Karpas-422 (cell line): ENCODE measurements around the gene GNB1L. TPM values are rescaled to one million over a fixed set of nuclear protein-coding genes. Genes with fewer than 3 reads are reported as not detected.
"Not testable (repeated sequence)": the region's sequence is repeated elsewhere in the genome, so short reads cannot be mapped to it uniquely, and the experiment has no call there.

Experiments
- DNase-seq: peaks from one replicate; pipeline ENCODE4 v3.0.0-alpha.2; 2015
- H2AFZ ChIP-seq: fragments of 200-600 bp; sonication (generic); 2 replicates; pipeline ENCODE4 v1.6.1; 2014; ENCODE audit warnings: antibody characterized with exemption, low read length, mixed read lengths
- H3K27ac ChIP-seq: fragments of 200-600 bp; sonication (generic); 2 replicates; pipeline ENCODE4 v1.5.1; 2014; ENCODE audit warnings: mild to moderate bottlenecking, low read length, moderate library complexity
- H3K27me3 ChIP-seq: fragments of 200-600 bp; sonication (generic); 2 replicates; pipeline ENCODE4 v1.6.1; 2014; ENCODE audit warnings: low read length, mixed read lengths
- H3K36me3 ChIP-seq: fragments of 200-600 bp; sonication (generic); 2 replicates; pipeline ENCODE4 v1.6.1; 2014; ENCODE audit warnings: low read length, mixed read lengths; ENCODE audit not compliant: insufficient read depth
- H3K4me1 ChIP-seq: fragments of 200-600 bp; sonication (generic); 2 replicates; pipeline ENCODE4 v1.6.1; 2014; ENCODE audit warnings: mild to moderate bottlenecking, low read length, mixed read lengths
- H3K4me2 ChIP-seq: fragments of 200-600 bp; sonication (generic); 2 replicates; pipeline ENCODE4 v1.6.1; 2014; ENCODE audit warnings: low read length, low read depth, mild to moderate bottlenecking; ENCODE audit not compliant: poor library complexity, severe bottlenecking
- H3K4me3 ChIP-seq: fragments of 200-600 bp; sonication (generic); 2 replicates; pipeline ENCODE4 v1.5.1; 2014; ENCODE audit warnings: mild to moderate bottlenecking, antibody characterized with exemption, low read length, mixed read lengths
- H3K79me2 ChIP-seq: fragments of 200-600 bp; sonication (generic); 2 replicates; pipeline ENCODE4 v1.6.1; 2014; ENCODE audit warnings: mild to moderate bottlenecking, low read length, mixed read lengths
- H3K9ac ChIP-seq: fragments of 200-600 bp; sonication (generic); 2 replicates; pipeline ENCODE4 v1.6.0; 2014; ENCODE audit warnings: low read length
- H3K9me2 ChIP-seq: fragments of 200-600 bp; sonication (generic), shearing (Covaris generic); replicated peaks from 2 replicates; pipeline ENCODE4 v1.6.0; 2014; ENCODE audit warnings: mild to moderate bottlenecking, low read length, moderate library complexity; ENCODE audit not compliant: insufficient read depth
- H3K9me3 ChIP-seq: fragments of 300-700, 200-600 bp; sonication (generic); 2 replicates; pipeline ENCODE4 v1.6.1; 2014; ENCODE audit warnings: low read length, mixed read lengths
- H4K20me1 ChIP-seq: fragments of 200-600 bp; sonication (generic); 2 replicates; pipeline ENCODE4 v1.6.1; 2014; ENCODE audit warnings: mild to moderate bottlenecking, antibody characterized with exemption, low read length, low read depth; ENCODE audit not compliant: insufficient read depth
- total RNA-seq: library from RNA; depleted of rRNA; stranded (reverse); fragments of >200 nt; shearing (Covaris generic); gene quantifications from 2 replicates; pipeline ENCODE4 v1.2.3, GENCODE V29; 2014; ENCODE audit warnings: low replicate concordance

GNB1L gene
- total RNA-seq, 1 experiment from 2014 or later, result 4.4 TPM

- no peak overlapping the region for H3K9ac ChIP-seq
- H3K9me2 ChIP-seq, result no peaks in the 10 kb centered on the region
- H3K4me2 ChIP-seq, result no peak overlapping the region
Measured at GRCh38 chr22:19785461-19786263, 69.0 kb downstream of the GNB1L start.

DNA sequence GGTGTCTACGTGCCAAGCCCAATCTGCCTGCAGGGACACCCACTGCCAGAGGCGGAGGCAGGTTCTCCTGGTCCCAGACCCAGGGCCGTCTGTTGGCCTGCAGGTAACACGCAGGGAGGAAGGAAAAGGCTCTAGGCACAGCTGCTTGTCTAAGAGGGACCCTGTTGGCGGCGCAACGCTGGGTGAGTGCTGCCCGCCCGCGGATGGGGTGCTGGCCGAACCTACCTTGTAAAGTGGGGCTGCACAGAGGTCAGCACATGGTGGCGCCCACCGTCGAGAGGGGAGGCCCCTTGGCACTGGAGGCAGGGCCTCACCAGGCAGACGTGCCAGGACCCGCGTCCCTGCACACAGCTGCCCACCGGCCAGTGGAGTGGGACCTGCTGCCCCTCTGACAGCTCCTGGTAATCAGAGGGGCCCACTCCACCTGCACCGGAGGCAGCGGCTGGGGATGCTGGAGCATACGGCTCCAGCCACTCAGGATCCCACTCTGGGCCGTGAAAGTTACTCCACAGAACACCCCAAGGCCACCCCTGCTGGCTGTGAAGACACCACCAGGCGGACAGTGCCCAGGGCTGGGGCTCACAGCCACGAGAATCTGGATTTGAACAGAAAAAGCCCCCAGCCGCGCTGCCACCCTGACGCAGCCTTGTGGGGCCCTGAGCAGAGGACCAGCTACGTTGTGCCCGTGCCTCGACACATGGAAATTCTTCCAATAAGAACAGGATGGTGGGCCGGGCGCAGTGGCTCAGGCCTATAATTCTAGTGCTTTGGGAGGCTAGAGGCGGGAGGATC is 70.1 kb downstream of the GNB1L start:
- Histone ChIP-seq H2AFZ (no peak overlapping the region), H4K20me1 (no peaks in the 10 kb centered on the region), H3K9me3 (no peaks in the 10 kb centered on the region), H3K27ac (no peak overlapping the region), H3K9me2 (no peaks in the 10 kb centered on the region), H3K4me3 (no peak overlapping the region), H3K79me2 (no peaks in the 10 kb centered on the region), H3K36me3 (no peaks in the 10 kb centered on the region), H3K9ac (no peak overlapping the region), H3K4me1 (peaks cover 16% of the 10 kb centered on the region), H3K4me2 (no peak overlapping the region), H3K27me3 (no peaks in the 10 kb centered on the region)
- DNase-seq, result no peak

More at GRCh38 chr22:19785461-19786263, 69.0 kb downstream of the GNB1L start:
- Histone ChIP-seq H3K27me3 (no peaks in the 10 kb centered on the region), H3K27ac (no peak overlapping the region), H3K9me3 (no peaks in the 10 kb centered on the region), H4K20me1 (no peaks in the 10 kb centered on the region), H3K36me3 (no peaks in the 10 kb centered on the region), H2AFZ (no peak overlapping the region), H3K4me3 (no peak overlapping the region), H3K4me1 (peaks cover 5% of the 10 kb centered on the region), H3K79me2 (no peaks in the 10 kb centered on the region)
- DNase-seq, result no peak

DNA sequence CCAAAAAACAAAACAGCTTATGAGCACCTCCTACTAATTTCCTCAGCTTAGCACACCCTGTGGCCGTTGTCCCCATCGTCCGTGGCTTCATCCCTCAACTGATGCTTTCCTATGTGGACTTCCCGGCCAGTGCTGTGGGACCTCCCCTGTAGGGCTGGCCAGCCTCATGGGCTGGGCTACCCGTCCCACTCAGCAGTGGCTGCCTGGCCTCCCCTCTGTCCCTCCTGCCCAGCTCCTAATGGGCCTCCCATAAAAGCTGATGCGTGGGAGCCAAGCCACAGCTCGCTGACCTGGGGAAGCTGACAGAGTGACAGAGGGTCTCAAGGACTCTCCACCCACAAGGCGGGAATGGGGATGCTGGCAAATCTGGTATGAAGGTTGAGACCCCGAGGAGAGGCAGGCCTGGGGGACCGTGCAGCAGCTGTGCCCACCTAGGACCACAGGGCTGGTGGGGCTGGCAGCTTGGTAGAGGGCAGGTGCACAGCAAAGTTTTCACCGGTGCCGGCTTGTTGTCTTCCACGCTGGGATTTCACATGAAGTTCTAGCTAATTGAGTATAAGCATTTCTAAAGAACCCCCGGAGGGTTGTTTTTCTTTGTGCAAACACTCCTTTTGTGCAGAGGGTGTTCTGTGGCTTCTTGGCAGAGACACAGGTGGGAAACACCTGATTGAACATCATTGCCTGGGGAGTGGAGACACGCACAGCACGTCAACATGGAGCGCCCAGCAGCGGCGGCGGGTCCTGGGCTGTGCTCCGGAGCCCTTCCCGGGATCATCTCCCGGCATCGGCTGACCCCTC is 70.9 kb downstream of the GNB1L start:
- Histone ChIP-seq H3K79me2 (no peaks in the 10 kb centered on the region), H3K4me2 (no peak overlapping the region), H2AFZ (no peak overlapping the region), H3K9ac (no peak overlapping the region), H3K4me3 (no peak overlapping the region), H3K9me3 (no peaks in the 10 kb centered on the region), H3K9me2 (no peaks in the 10 kb centered on the region), H3K27ac (no peak overlapping the region), H3K36me3 (no peaks in the 10 kb centered on the region), H4K20me1 (no peaks in the 10 kb centered on the region), H3K27me3 (no peaks in the 10 kb centered on the region), H3K4me1 (peaks cover 24% of the 10 kb centered on the region)
- no peak for DNase-seq

GRCh38 chr22:19782533-19782932 is 72.1 kb downstream of the GNB1L start:
- H3K27ac ChIP-seq, result no peak overlapping the region
- no peak overlapping the region for H3K4me2 ChIP-seq
- H3K4me1 ChIP-seq, result peaks cover 25% of the 10 kb centered on the region
- no peaks in the 10 kb centered on the region for H4K20me1 ChIP-seq
- DNase-seq, result no peak
- H3K27me3 ChIP-seq, result no peaks in the 10 kb centered on the region
- no peaks in the 10 kb centered on the region for H3K79me2 ChIP-seq
- H3K9me2 ChIP-seq, result no peaks in the 10 kb centered on the region
- no peak overlapping the region for H3K4me3 ChIP-seq
- no peak overlapping the region for H2AFZ ChIP-seq
- H3K36me3 ChIP-seq, result no peaks in the 10 kb centered on the region
- no peaks in the 10 kb centered on the region for H3K9me3 ChIP-seq
- no peak overlapping the region for H3K9ac ChIP-seq

DNA sequence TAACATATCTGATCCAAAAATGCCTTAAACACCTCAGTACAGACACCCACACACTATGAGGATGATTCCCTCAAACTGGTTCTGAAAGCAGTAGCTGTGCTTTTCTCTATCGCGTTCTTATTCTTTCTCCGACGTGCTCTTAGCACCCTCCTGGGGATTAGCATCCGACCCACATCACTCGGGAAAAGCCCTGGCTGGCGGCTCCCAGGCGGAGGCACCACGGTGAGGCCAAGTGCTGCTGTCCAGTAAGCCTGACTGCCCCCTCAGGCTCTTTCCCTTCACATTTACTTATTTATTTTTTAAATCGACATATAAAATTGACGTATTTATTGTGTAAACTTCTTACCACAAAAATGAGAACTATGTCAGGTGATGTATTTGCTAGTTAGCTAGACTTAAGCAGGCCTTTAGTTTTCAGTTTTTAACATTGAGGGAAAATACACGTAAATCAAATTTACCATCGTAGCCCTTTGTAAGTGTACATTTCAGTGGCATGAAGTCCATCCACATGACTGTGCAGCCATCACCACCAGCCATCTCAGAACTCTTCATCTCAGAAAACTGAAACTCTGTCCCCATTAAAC is 74.9 kb downstream of the GNB1L start:
- no peak overlapping the region for H3K9ac ChIP-seq
- 0 out of 2 replicates have a peak, but pooled peaks cover 6% of the 10 kb centered on the region for H4K20me1 ChIP-seq
- H3K4me2 ChIP-seq, result peak overlapping the region; percentile 43
- 0 out of 2 replicates have a peak, but pooled peaks cover 3% of the 10 kb centered on the region for H3K27me3 ChIP-seq
- H3K27ac ChIP-seq, result no peak overlapping the region
- H2AFZ ChIP-seq, result no peak overlapping the region
- H3K9me2 ChIP-seq, result no peaks in the 10 kb centered on the region
- H3K79me2 ChIP-seq, result no peaks in the 10 kb centered on the region
- no peaks in the 10 kb centered on the region for H3K9me3 ChIP-seq
- H3K4me3 ChIP-seq, result no peak overlapping the region
- no peak for DNase-seq
- H3K36me3 ChIP-seq, result no peaks in the 10 kb centered on the region
- peaks cover 36% of the 10 kb centered on the region for H3K4me1 ChIP-seq

GRCh38 chr22:19779011-19779421 is 75.7 kb downstream of the GNB1L start:
- no peak overlapping the region for H2AFZ ChIP-seq
- no peak overlapping the region for H3K27ac ChIP-seq
- no peaks in the 10 kb centered on the region for H3K9me3 ChIP-seq
- peak overlapping the region; percentile 43 for H3K4me2 ChIP-seq
- peak; percentile 67 for DNase-seq
- 0 out of 2 replicates have a peak, but pooled peaks cover 6% of the 10 kb centered on the region for H4K20me1 ChIP-seq
- H3K4me3 ChIP-seq, result no peak overlapping the region
- no peaks in the 10 kb centered on the region for H3K9me2 ChIP-seq
- peaks cover 37% of the 10 kb centered on the region for H3K4me1 ChIP-seq
- no peaks in the 10 kb centered on the region for H3K79me2 ChIP-seq
- H3K9ac ChIP-seq, result no peak overlapping the region
- H3K27me3 ChIP-seq, result 0 out of 2 replicates have a peak, but pooled peaks cover 3% of the 10 kb centered on the region
- H3K36me3 ChIP-seq, result no peaks in the 10 kb centered on the region

DNA sequence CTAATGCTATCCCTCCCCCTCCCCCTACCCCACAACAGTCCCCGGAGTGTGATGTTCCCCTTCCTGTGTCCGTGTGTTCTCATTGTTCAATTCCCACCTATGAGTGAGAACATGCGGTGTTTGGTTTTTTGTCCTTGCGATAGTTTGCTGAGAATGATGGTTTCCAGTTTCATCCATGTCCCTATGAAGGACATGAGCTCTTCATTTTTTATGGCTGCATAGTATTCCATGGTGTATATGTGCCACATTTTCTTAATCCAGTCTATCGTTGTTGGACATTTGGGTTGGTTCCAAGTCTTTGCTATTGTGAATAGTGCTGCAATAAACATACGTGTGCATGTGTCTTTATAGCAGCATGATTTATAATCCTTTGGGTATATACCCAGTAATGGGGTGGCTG is 77.5 kb downstream of the GNB1L start:
- not testable (repeated sequence) for H3K9me2 ChIP-seq, DNase-seq, H3K4me3 ChIP-seq, H3K27me3 ChIP-seq, H3K79me2 ChIP-seq, H2AFZ ChIP-seq, H3K9ac ChIP-seq, H3K36me3 ChIP-seq, H3K27ac ChIP-seq, H3K4me2 ChIP-seq, H3K9me3 ChIP-seq
- Histone ChIP-seq H4K20me1 (peaks cover 12% of the 10 kb centered on the region; the same call in 1 of the 2 replicates), H3K4me1 (peaks cover 53% of the 10 kb centered on the region)
